Esophagus muscularis mucosa (tissue), 4 donors: ENCODE data around the gene NUP214. TPM values are rescaled to one million over a fixed set of nuclear protein-coding genes. Genes with fewer than 3 reads are reported as not detected.
A peak's percentile ranks its signal among the peaks of the same experiment; 100 is the strongest.

Experiments
- DNase-seq: peaks from one replicate; pipeline ENCODE4 v3.0.0-alpha.2; 2017; ENCODE audit errors: extremely low spot score
- H3K27ac ChIP-seq, 4 donors: fragments of 200-600 bp; sonication (generic); replicated peaks in 1 of 4; 1 replicate in 3 of 4; 2 replicates in 1 of 4; pipeline ENCODE4 v1.5.1; 2016 to 2019; ENCODE audit warnings: mild to moderate bottlenecking in 1 of 4
- H3K27me3 ChIP-seq, 4 donors: fragments of 200-600 bp; sonication (generic); one replicate each; pipeline versions ENCODE4 v1.5.1 to v1.6.0; 2016 to 2019
- H3K36me3 ChIP-seq, 4 donors: fragments of 200-600 bp; sonication (generic); one replicate each; pipeline ENCODE4 v1.5.1; 2016 to 2019
- H3K4me1 ChIP-seq, 4 donors: fragments of 200-600 bp; sonication (generic); one replicate each; pipeline ENCODE4 v1.5.1; 2016 to 2019
- H3K4me3 ChIP-seq, 4 donors: fragments of 200-600 bp; sonication (generic); 1 replicate in 2 of 4; 2 replicates in 2 of 4; pipeline ENCODE4 v1.5.1; 2016 to 2019; ENCODE audit warnings: mild to moderate bottlenecking in 4 of 4, moderate library complexity in 1 of 4
- H3K9me3 ChIP-seq, 4 donors: fragments of 200-600 bp; sonication (generic); 1 replicate in 3 of 4; 2 replicates in 1 of 4; pipeline ENCODE4 v1.5.1; 2016 to 2019
- CTCF ChIP-seq, 3 experiments: fragments of 200-600 bp in 2 of 3; fragments of 450-650 bp in 1 of 3; sonication (generic) in 2 of 3; IDR thresholded peaks; one replicate each; pipeline ENCODE4 v1.5.1; 2017 to 2019; ENCODE audit warnings: antibody characterized with exemption in 3 of 3, mild to moderate bottlenecking in 2 of 3, moderate library complexity in 1 of 3
- EP300 ChIP-seq: sonication (generic); formaldehyde crosslinking; IDR thresholded peaks from one replicate; pipeline ENCODE4 v1.6.1; 2017; ENCODE audit warnings: antibody characterized with exemption
- POLR2A ChIP-seq: fragments of 450-650 bp; IDR thresholded peaks from one replicate; pipeline ENCODE4 v1.6.1; 2017; ENCODE audit warnings: antibody characterized with exemption, moderate library complexity, mild to moderate bottlenecking, low read depth
- POLR2AphosphoS5 ChIP-seq, 2 donors: sonication (generic); formaldehyde crosslinking; IDR thresholded peaks; one replicate each; pipeline ENCODE4 v1.6.1; 2017; ENCODE audit warnings: antibody characterized with exemption in 2 of 2
- WGBS: methylation state at CpG from one replicate; pipeline ENCODE4 v1.1.5; 2018; 5-methylcytosine and 5-hydroxymethylcytosine counted together
- intact Hi-C: fragments of 100-400 bp; cut with DNase I; formaldehyde crosslinking; loops from one replicate; pipeline ENCODE4 v1.15.1; 2023
- total RNA-seq, 4 donors: library from RNA; depleted of rRNA; stranded (reverse); fragments of >200 nt; gene quantifications; one replicate each; pipeline versions ENCODE4 v1.1.0 to v1.2.1, GENCODE V29; 2016

Gene NUP214
- total RNA-seq, 4 donors from 2014 or later, result 26.4 to 36.2 (median 28.7) TPM

GRCh38 chr9:131096269-131097125, 28.9 kb upstream of the NUP214 start, which contains the start of gene AIF1L:
TSS of gene AIF1L (plus strand) at chr9:131096531. CDS start at chr9:131096630, 99 bp downstream.
- H3K27me3 ChIP-seq, result peaks cover 0 to 75% (median 28%) of the 10 kb centered on the region in 4 donors
- H3K4me3 ChIP-seq, result peak within 1 kb of the TSS; percentile 60 to 64 (median 62)
- H3K27ac ChIP-seq, result peak within 1 kb of the TSS; percentile 61 to 77 (median 66)
- peak in 1 of 2 donors; percentile 36 for TF ChIP-seq POLR2AphosphoS5 (IDR thresholded peaks at IDR 0.05)
- peak in 1 of 3 experiments; percentile 17 for TF ChIP-seq CTCF (IDR thresholded peaks at IDR 0.05)
- TF ChIP-seq POLR2A, result no peak
- TF ChIP-seq EP300, result no peak
- H3K36me3 ChIP-seq, result no peaks in the 10 kb centered on the region
- intact Hi-C loops, result no loop called here
- no peaks in the 10 kb centered on the region for H3K9me3 ChIP-seq
- 3% methylated on average over 29 of the region's 99 CpGs for WGBS
- no peak for DNase-seq
- peaks cover 15 to 46% (median 38%) of the 10 kb centered on the region in 4 donors for H3K4me1 ChIP-seq

GRCh38 chr9:131097126-131097947, 28.0 kb upstream of the NUP214 start:
- WGBS, result 44% methylated on average over 14 of the region's 19 CpGs
- no peak for DNase-seq
- Histone ChIP-seq H3K4me1 (peaks cover 21 to 51% (median 38%) of the 10 kb centered on the region in 4 donors), H3K4me3 (peak overlapping the region; percentile 60 to 64 (median 62)), H3K27me3 (peaks cover 0 to 71% (median 28%) of the 10 kb centered on the region in 4 donors), H3K27ac (peak overlapping the region; percentile 61 to 77 (median 66)), H3K36me3 (no peaks in the 10 kb centered on the region), H3K9me3 (no peaks in the 10 kb centered on the region)
- TF ChIP-seq CTCF (IDR thresholded peaks at IDR 0.05) (no peak), POLR2A (no peak), POLR2AphosphoS5 (IDR thresholded peaks at IDR 0.05) (no peak), EP300 (no peak)
- intact Hi-C loops, result no loop called here

GRCh38 chr9:131097948-131098278, 27.5 kb upstream of the NUP214 start:
- Histone ChIP-seq H3K27me3 (peaks cover 0 to 66% (median 28%) of the 10 kb centered on the region in 4 donors), H3K4me3 (peak overlapping the region; percentile 16 to 64 (median 60)), H3K36me3 (no peaks in the 10 kb centered on the region), H3K27ac (peak overlapping the region in 1 of 4 donors; percentile 7), H3K4me1 (peaks cover 21 to 52% (median 39%) of the 10 kb centered on the region in 4 donors), H3K9me3 (no peaks in the 10 kb centered on the region)
- intact Hi-C loops, result no loop called here
- no peak for DNase-seq
- no peak for TF ChIP-seq EP300
- TF ChIP-seq CTCF (IDR thresholded peaks at IDR 0.05), result no peak
- no peak for TF ChIP-seq POLR2AphosphoS5 (IDR thresholded peaks at IDR 0.05)
- TF ChIP-seq POLR2A, result no peak
- 91% methylated on average over 7 of the region's 8 CpGs for WGBS

GRCh38 chr9:131098391-131099101, 26.8 kb upstream of the NUP214 start:
- Histone ChIP-seq H3K4me3 (peak overlapping the region in 2 of 4 donors; percentile 60), H3K9me3 (no peaks in the 10 kb centered on the region), H3K27ac (peak overlapping the region in 2 of 4 donors; percentile 7 to 17), H3K36me3 (peaks cover 0 to 3% (median 0%) of the 10 kb centered on the region in 4 donors), H3K27me3 (peaks cover 0 to 59% (median 28%) of the 10 kb centered on the region in 4 donors), H3K4me1 (peaks cover 21 to 52% (median 40%) of the 10 kb centered on the region in 4 donors)
- no peak for DNase-seq
- intact Hi-C loops, result no loop called here
- WGBS, result 79% methylated on average over 13 of the region's 13 CpGs
- TF ChIP-seq POLR2AphosphoS5 (IDR thresholded peaks at IDR 0.05), result no peak
- TF ChIP-seq CTCF (IDR thresholded peaks at IDR 0.05), result no peak
- TF ChIP-seq POLR2A, result no peak
- TF ChIP-seq EP300, result no peak
